ENCODE data around the gene POU6F2. TPM values are rescaled to one million over a fixed set of nuclear protein-coding genes. Genes with fewer than 3 reads are reported as not detected.
"Not testable (repeated sequence)": the region's sequence is repeated elsewhere in the genome, so short reads cannot be mapped to it uniquely, and the experiment has no call there.

The POU6F2 gene
- total and polyA plus RNA-seq, 8 donors: 0.37 TPM; not detected in 7

DNA sequence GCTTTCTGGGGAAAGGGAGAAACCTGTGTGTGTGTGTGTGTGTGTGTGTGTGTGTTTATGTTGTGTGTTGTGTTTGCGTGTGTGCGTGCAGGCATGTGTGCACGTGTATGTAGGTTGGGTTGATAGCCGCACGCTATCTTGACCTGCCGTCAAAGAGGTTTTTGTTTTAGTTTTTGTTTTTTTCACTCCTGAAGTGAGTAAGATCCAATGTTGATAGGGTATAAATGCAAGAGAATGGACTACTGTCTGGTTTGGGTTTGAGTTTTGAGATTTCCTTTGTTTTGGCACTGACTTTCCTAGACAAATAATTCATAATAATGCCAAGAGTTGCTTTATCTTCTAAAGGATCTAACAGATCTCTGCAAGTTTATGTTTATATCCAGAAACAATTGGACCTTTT, 27.8 kb downstream of the POU6F2 start:
- H3K27me3 ChIP-seq: peaks cover 0 to 5% (median 0%) of the 10 kb centered on the region in 3 donors
- DNase-seq: peak in 1 of 2 donors; percentile 12
- 25 to 53% (median 30%) methylated on average over 6 of the region's 6 CpGs for WGBS, 5 donors
- no peak overlapping the region for H3K4me3 ChIP-seq
- H3K36me3 ChIP-seq: no peaks in the 10 kb centered on the region
- H3K4me1 ChIP-seq: no peaks in the 10 kb centered on the region
- no peak for TF ChIP-seq POLR2AphosphoS5 (IDR thresholded peaks at IDR 0.05)
- TF ChIP-seq POLR2A (IDR thresholded peaks at IDR 0.05): no peak
- TF ChIP-seq CTCF (IDR thresholded peaks at IDR 0.05): no peak
- TF ChIP-seq EP300 (IDR thresholded peaks at IDR 0.05): no peak
- no peak overlapping the region for H3K27ac ChIP-seq
- intact Hi-C loops (cut with DNase I; ENCODE audit: low total_unique reads): no loop called here
- no peaks in the 10 kb centered on the region for H3K9me3 ChIP-seq

DNA sequence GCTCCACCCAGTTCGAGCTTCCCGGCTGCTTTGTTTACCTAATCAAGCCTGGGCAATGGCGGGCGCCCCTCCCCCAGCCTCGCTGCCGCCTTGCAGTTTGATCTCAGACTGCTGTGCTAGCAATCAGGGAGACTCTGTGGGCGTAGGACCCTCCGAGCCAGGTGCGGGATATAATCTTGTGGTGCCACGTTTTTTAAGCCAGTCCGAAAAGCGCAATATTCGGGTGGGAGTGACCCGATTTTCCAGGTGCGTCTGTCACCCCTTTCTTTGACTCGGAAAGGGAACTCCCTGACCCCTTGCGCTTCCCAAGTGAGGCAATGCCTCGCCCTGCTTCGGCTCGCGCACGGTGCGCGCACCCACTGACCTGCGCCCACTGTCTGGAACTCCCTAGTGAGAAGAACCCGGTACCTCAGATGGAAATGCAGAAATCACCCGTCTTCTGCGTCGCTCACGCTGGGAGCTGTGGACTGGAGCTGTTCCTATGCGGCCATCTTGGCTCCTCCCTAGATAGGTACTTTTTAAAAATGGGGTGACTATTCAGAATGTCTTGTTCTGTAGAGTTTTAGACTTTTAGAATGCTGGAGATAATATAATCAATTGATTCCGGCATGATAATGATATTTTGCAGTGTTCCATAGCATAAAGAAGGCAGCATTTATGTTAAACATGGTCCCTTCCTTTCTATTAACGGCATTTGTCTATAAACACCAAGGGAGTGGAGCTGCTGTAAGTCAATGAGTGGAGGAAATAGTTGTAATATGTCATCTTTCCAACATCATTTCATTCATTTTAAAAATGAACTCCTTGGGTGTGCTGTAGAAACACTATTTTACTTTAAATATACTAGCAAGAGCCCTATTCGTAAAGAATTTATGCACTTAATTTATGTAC, 35.6 kb downstream of the POU6F2 start:
- WGBS, 5 donors: 83 to 91% (median 87%) methylated on average over 25 to 28 of the region's 34 CpGs
- intact Hi-C loops (cut with DNase I; ENCODE audit: low total_unique reads); DNase-seq: not testable (repeated sequence)

GRCh38 chr7:39016609-39017008, 38.9 kb downstream of the POU6F2 start:
- no peaks in the 10 kb centered on the region for H3K27me3 ChIP-seq
- intact Hi-C loops (cut with DNase I; ENCODE audit: low total_unique reads): no loop called here
- 29 to 70% (median 51%) methylated on average over 9 of the region's 9 CpGs for WGBS, 5 donors
- H3K27ac ChIP-seq: no peak overlapping the region
- peak; percentile 35 to 84 for DNase-seq
- H3K9me3 ChIP-seq: no peaks in the 10 kb centered on the region
- no peaks in the 10 kb centered on the region for H3K36me3 ChIP-seq
- TF ChIP-seq CTCF (IDR thresholded peaks at IDR 0.05) (no peak), POLR2A (IDR thresholded peaks at IDR 0.05) (no peak), EP300 (IDR thresholded peaks at IDR 0.05) (no peak), POLR2AphosphoS5 (IDR thresholded peaks at IDR 0.05) (no peak)
- H3K4me3 ChIP-seq: no peak overlapping the region
- H3K4me1 ChIP-seq: no peaks in the 10 kb centered on the region

More for the DNA sequence above, 35.6 kb downstream of the POU6F2 start:
- not testable (repeated sequence) for H3K27me3 ChIP-seq, H3K27ac ChIP-seq, H3K4me3 ChIP-seq, H3K9me3 ChIP-seq, H3K4me1 ChIP-seq, H3K36me3 ChIP-seq

DNA sequence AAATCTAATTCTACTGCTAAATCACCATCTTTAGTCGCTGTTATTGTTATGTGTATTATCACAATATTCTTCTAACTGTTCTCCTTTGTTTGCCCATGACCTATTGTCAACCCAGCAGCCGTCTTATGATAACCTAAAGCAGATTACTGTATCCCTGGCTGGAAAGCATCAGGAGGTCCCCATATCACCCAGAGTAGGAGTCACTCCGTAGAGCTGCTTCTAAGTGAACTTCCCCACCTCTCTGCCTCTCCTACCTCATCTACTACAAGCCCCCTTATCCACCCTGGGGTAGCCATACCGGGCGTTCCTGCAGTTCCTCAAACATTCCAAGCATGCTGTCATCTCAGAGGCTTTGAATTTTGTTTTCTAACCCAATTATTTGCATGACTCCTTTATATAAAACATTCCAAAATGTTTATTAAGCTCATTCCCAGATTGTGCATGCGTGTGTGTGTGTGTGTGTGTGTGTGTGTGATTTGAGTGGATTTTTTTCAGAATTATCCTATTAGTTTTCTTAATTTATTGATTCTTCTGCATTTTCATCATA, 39.7 kb downstream of the POU6F2 start:
- H3K27me3 ChIP-seq: no peaks in the 10 kb centered on the region
- no peak overlapping the region for H3K27ac ChIP-seq
- H3K36me3 ChIP-seq: no peaks in the 10 kb centered on the region
- no peak for TF ChIP-seq CTCF (IDR thresholded peaks at IDR 0.05)
- no peak for TF ChIP-seq POLR2A (IDR thresholded peaks at IDR 0.05)
- no peak for TF ChIP-seq EP300 (IDR thresholded peaks at IDR 0.05)
- no peak for TF ChIP-seq POLR2AphosphoS5 (IDR thresholded peaks at IDR 0.05)
- DNase-seq: no peak
- intact Hi-C loops (cut with DNase I; ENCODE audit: low total_unique reads): no loop called here
- no peaks in the 10 kb centered on the region for H3K4me1 ChIP-seq
- H3K9me3 ChIP-seq: peaks cover 0 to 2% (median 2%) of the 10 kb centered on the region in 4 donors
- WGBS, 5 donors: 33 to 59% (median 38%) methylated on average over 6 of the region's 6 CpGs
- no peak overlapping the region for H3K4me3 ChIP-seq

GRCh38 chr7:39022796-39023195, 45.1 kb downstream of the POU6F2 start:
- DNase-seq: no peak
- 92 to 95% (median 94%) methylated on average over 2 of the region's 2 CpGs for WGBS, 5 donors
- no peaks in the 10 kb centered on the region for H3K27me3 ChIP-seq
- no peaks in the 10 kb centered on the region for H3K4me1 ChIP-seq
- peaks cover 0 to 14% (median 7%) of the 10 kb centered on the region in 4 donors for H3K9me3 ChIP-seq
- TF ChIP-seq POLR2AphosphoS5 (IDR thresholded peaks at IDR 0.05) (no peak), CTCF (IDR thresholded peaks at IDR 0.05) (no peak), POLR2A (IDR thresholded peaks at IDR 0.05) (no peak), EP300 (IDR thresholded peaks at IDR 0.05) (no peak)
- no peaks in the 10 kb centered on the region for H3K36me3 ChIP-seq
- intact Hi-C loops (cut with DNase I; ENCODE audit: low total_unique reads): no loop called here
- no peak overlapping the region for H3K4me3 ChIP-seq
- no peak overlapping the region for H3K27ac ChIP-seq
